Muscle of leg (tissue), 11 donors: ENCODE results near the gene MGME1. TPM values are rescaled to one million over a fixed set of nuclear protein-coding genes. Genes with fewer than 3 reads are reported as not detected.

Experiments
- DNase-seq: peaks from one replicate; pipeline ENCODE4 v3.0.0; 2013
- H3K27ac ChIP-seq: one replicate; pipeline ENCODE4 v1.5.1; 2013; ENCODE audit warnings: mild to moderate bottlenecking, low read length, control low read depth
- H3K27me3 ChIP-seq: one replicate; pipeline ENCODE4 v1.6.1; 2013; ENCODE audit warnings: low read length; ENCODE audit not compliant: control insufficient read depth, insufficient read depth
- H3K36me3 ChIP-seq: one replicate; pipeline ENCODE4 v1.6.1; 2013; ENCODE audit warnings: low read length; ENCODE audit not compliant: control insufficient read depth, insufficient read depth
- H3K4me1 ChIP-seq: one replicate; pipeline ENCODE4 v1.6.1; 2013; ENCODE audit warnings: low read length; ENCODE audit not compliant: control insufficient read depth, insufficient read depth
- H3K4me3 ChIP-seq: one replicate; pipeline ENCODE4 v1.5.1; 2013; ENCODE audit warnings: low read length, control low read depth
- H3K9me3 ChIP-seq: replicated peaks from 2 replicates; pipeline ENCODE4 v1.6.1; 2013; ENCODE audit warnings: low read depth, low read length; ENCODE audit not compliant: control insufficient read depth
- whole genome bisulfite sequencing: methylation state at CpG from one replicate; pipeline ENCODE4 v1.1.5; 2013; ENCODE audit warnings: missing lambda C conversion rate; ENCODE audit not compliant: insufficient coverage; 5-methylcytosine and 5-hydroxymethylcytosine counted together
- polyA plus RNA-seq, 8 donors: library from polyadenylated mRNA; unstranded; fragments of 120-200 nt; gene quantifications; one replicate each; pipeline versions ENCODE4 v1.2.1 to v1.2.3, GENCODE V29; 2013; ENCODE audit warnings: inconsistent platforms in 1 of 8, low replicate concordance in 1 of 8; ENCODE audit not compliant: insufficient read length in 8 of 8, insufficient read depth in 1 of 8
- total RNA-seq: library from RNA; stranded (reverse); fragments of 120-200 nt; gene quantifications from one replicate; pipeline ENCODE4 v1.2.4, GENCODE V29; 2013

Gene MGME1
- total and polyA plus RNA-seq, 9 donors: 10.4 to 23.9 (median 19.5) TPM

DNA sequence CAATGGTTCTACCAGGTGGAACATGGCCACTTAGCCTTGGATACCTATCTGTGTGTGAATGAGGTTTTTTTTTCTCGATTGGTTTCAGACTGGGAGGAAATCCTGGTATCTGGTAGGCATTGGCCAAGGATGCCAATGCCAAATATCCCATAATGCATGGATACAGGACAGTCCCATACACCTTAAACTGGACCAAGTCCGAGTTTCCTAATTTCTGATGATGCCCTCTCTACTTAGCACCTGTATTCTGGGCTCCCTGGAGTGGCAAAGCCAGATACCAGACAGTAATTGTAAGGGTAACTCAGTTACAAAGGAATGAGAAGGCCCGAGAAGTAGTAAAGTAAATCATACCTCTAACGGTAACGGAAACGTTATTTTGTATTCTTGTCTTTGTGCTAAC lies 18.1 kb upstream of the MGME1 start:
- Histone ChIP-seq H3K27ac (no peak overlapping the region), H3K9me3 (no peaks in the 10 kb centered on the region), H3K27me3 (no peaks in the 10 kb centered on the region), H3K36me3 (peaks cover 75% of the 10 kb centered on the region), H3K4me1 (no peaks in the 10 kb centered on the region), H3K4me3 (no peak overlapping the region)
- no CpG with 5 or more reads among the region's 6 CpGs for WGBS
- no peak for DNase-seq

- Histone ChIP-seq H3K36me3 (peaks cover 74% of the 10 kb centered on the region), H3K4me1 (no peaks in the 10 kb centered on the region), H3K27ac (no peak overlapping the region), H3K9me3 (no peaks in the 10 kb centered on the region), H3K27me3 (no peaks in the 10 kb centered on the region), H3K4me3 (no peak overlapping the region)
- DNase-seq: no peak
- WGBS: 100% methylated on average over 1 of the region's 2 CpGs
These were observed 17.5 kb upstream of the MGME1 start for GRCh38 chr20:17951323-17951722.

GRCh38 chr20:17952692-17953684 lies 15.8 kb upstream of the MGME1 start:
- Histone ChIP-seq H3K4me3 (no peak overlapping the region), H3K27me3 (no peaks in the 10 kb centered on the region), H3K36me3 (peaks cover 64% of the 10 kb centered on the region), H3K27ac (no peak overlapping the region), H3K9me3 (no peaks in the 10 kb centered on the region), H3K4me1 (no peaks in the 10 kb centered on the region)
- WGBS: 90% methylated on average over 6 of the region's 8 CpGs
- DNase-seq: no peak

- Histone ChIP-seq H3K27me3 (no peaks in the 10 kb centered on the region), H3K4me1 (peaks cover 4% of the 10 kb centered on the region), H3K4me3 (no peak overlapping the region), H3K36me3 (peaks cover 59% of the 10 kb centered on the region), H3K27ac (no peak overlapping the region), H3K9me3 (no peaks in the 10 kb centered on the region)
- no peak for DNase-seq
- WGBS: 92% methylated on average over 3 of the region's 5 CpGs
These were observed 14.9 kb upstream of the MGME1 start for GRCh38 chr20:17953935-17954334.

GRCh38 chr20:17955302-17955701 lies 13.5 kb upstream of the MGME1 start:
- DNase-seq: no peak
- Histone ChIP-seq H3K4me1 (peaks cover 13% of the 10 kb centered on the region), H3K27ac (no peak overlapping the region), H3K9me3 (no peaks in the 10 kb centered on the region), H3K36me3 (peaks cover 47% of the 10 kb centered on the region), H3K4me3 (no peak overlapping the region), H3K27me3 (no peaks in the 10 kb centered on the region)
- WGBS: no CpG with 5 or more reads among the region's 3 CpGs

GRCh38 chr20:17956099-17956685 lies 12.6 kb upstream of the MGME1 start:
- Histone ChIP-seq H3K27me3 (no peaks in the 10 kb centered on the region), H3K27ac (no peak overlapping the region), H3K36me3 (peaks cover 39% of the 10 kb centered on the region), H3K4me1 (peaks cover 16% of the 10 kb centered on the region), H3K4me3 (no peak overlapping the region), H3K9me3 (no peaks in the 10 kb centered on the region)
- 72% methylated on average over 7 of the region's 8 CpGs for WGBS
- no peak for DNase-seq

GRCh38 chr20:17957505-17958363 lies 11.1 kb upstream of the MGME1 start:
- WGBS: no CpG with 5 or more reads among the region's 5 CpGs
- Histone ChIP-seq H3K27ac (no peak overlapping the region), H3K36me3 (peaks cover 35% of the 10 kb centered on the region), H3K4me3 (no peak overlapping the region), H3K9me3 (no peaks in the 10 kb centered on the region), H3K4me1 (peaks cover 25% of the 10 kb centered on the region), H3K27me3 (no peaks in the 10 kb centered on the region)
- no peak for DNase-seq

DNA sequence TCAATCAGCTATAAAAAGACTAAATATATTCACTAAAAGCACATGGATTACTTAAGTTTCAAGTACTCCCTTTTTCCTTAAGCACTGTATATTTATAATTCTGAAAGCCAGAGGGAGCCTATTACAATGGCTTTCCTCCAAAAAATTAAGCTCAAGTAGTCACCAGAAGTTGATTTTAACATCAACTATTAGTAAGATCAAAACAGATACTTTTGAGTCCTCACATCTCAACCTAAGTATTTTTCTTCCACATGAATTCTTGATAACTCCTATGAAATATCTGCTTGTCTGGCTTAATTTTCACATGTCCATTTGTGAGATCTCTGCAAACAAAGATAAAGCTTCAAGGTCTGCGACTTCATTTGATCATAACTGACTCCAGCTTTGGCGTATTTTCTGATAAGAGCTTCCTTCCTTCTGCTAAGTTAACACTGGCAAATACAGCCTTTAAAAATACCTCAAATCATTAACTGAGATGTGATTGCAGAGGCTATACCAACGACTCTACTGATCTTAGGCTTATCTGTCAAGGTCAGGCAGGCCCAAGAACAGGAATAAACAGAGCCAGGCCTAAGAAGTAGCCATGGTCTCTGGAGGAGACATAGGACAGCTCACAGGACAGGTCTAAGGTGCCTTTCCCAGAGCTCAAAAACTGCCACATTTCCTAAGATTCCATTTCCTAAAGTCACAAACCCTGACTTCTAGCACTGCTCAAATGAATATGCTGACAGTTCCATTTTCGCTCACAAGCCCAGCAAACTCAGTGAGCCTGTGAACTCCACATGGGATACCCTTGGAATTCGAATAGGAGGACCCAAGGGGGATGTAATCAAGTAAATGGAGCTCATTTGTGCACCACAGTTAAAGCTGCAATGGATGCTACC lies 10.2 kb upstream of the MGME1 start:
- WGBS: 61% methylated on average over 3 of the region's 5 CpGs
- no peaks in the 10 kb centered on the region for H3K9me3 ChIP-seq
- H3K36me3 ChIP-seq: peaks cover 31% of the 10 kb centered on the region
- H3K4me3 ChIP-seq: no peak overlapping the region
- no peaks in the 10 kb centered on the region for H3K27me3 ChIP-seq
- peak overlapping the region; percentile 35 for H3K27ac ChIP-seq
- H3K4me1 ChIP-seq: peaks cover 30% of the 10 kb centered on the region
- DNase-seq: no peak

DNA sequence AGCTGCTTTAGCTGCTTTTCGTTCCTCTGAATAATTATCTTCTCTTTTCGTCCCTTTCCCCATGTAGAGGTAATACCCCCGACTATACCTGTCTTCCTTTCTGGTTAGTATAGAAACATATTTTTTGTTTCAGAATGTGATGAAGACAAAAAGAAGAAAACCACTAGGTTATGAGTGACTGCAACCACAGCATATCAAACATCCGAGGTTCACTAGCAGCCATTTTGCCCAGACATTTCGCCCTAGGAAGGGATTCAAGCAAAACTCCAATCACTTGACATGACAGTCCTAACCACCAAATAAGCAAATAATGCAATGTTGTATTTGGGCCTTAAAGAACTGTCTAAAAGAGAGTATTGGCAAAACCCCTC lies 9.6 kb upstream of the MGME1 start:
- H3K4me1 ChIP-seq: peaks cover 33% of the 10 kb centered on the region
- H3K27me3 ChIP-seq: no peaks in the 10 kb centered on the region
- DNase-seq: no peak
- no peaks in the 10 kb centered on the region for H3K9me3 ChIP-seq
- H3K27ac ChIP-seq: no peak overlapping the region
- H3K4me3 ChIP-seq: no peak overlapping the region
- H3K36me3 ChIP-seq: peaks cover 29% of the 10 kb centered on the region
- no CpG with 5 or more reads among the region's 5 CpGs for WGBS
